T-helper 2 cell treated with Interferon-gamma antibody and Interleukin-4, amounts not matched to agents 100 ng/mL and 5 ng/mL, for 36 hours (primary cell): ENCODE data around the gene INHA. TPM values are rescaled to one million over a fixed set of nuclear protein-coding genes. Genes with fewer than 3 reads are reported as not detected.

Experiments used
- intact Hi-C: fragments of 100-400 bp; cut with micrococcal nuclease; formaldehyde crosslinking; loops from one replicate; pipeline ENCODE4 v1.15.1; 2023
- total RNA-seq: library from RNA; stranded (reverse); gene quantifications from 2 replicates; pipeline ENCODE4 v1.2.3, GENCODE V29; 2022

The INHA gene
- total RNA-seq, 1 donor from 2014 or later, result not detected

GRCh38 chr2:219571311-219572236 lies 536 bp upstream of the INHA start, which contains the start of gene OBSL1:
TSS of gene OBSL1 (minus strand) at chr2:219571539. CDS start at chr2:219571232, 307 bp downstream.
- intact Hi-C loops, result no loop called here

GRCh38 chr2:219573166-219573565 lies 1.1 kb downstream of the INHA start:
- intact Hi-C loops, result no loop called here

- intact Hi-C loops, result no loop called here
These were observed 2.6 kb downstream of the INHA start for GRCh38 chr2:219574484-219575311.

- intact Hi-C loops, result no loop called here
These were observed 3.7 kb downstream of the INHA start for GRCh38 chr2:219575566-219576504.

GRCh38 chr2:219576505-219577388 lies 4.6 kb downstream of the INHA start:
- intact Hi-C loops, result no loop called here

- intact Hi-C loops, result no loop called here
These were observed 6.9 kb downstream of the INHA start for GRCh38 chr2:219578811-219579613.

GRCh38 chr2:219581346-219581745 lies 9.2 kb downstream of the INHA start:
- intact Hi-C loops, result no loop called here

GRCh38 chr2:219591091-219591490 lies 19.0 kb downstream of the INHA start:
- intact Hi-C loops, result no loop called here

GRCh38 chr2:219592736-219593135 lies 20.6 kb downstream of the INHA start:
- intact Hi-C loops, result no loop called here

- intact Hi-C loops, result no loop called here
These were observed 21.0 kb downstream of the INHA start for GRCh38 chr2:219593154-219593553.

- intact Hi-C loops, result loop anchor here (5.0 kb wide), 2 partner anchors 418 to 1378 kb away; partner anchors contain the start of genes ARPC2, CNPPD1 and RETREG2
These were observed 23.1 kb downstream of the INHA start for GRCh38 chr2:219595256-219595655.

GRCh38 chr2:219596954-219597551 lies 24.9 kb downstream of the INHA start:
- intact Hi-C loops, result loop anchor here (1.0 to 5.0 kb wide), 7 partner anchors 45 to 1380 kb away; partner anchors contain the start of genes ARPC2, CHPF, CNPPD1 and GLB1L

- intact Hi-C loops, result loop anchor here (1.0 to 5.0 kb wide), 8 partner anchors 45 to 1380 kb away; partner anchors contain the start of genes ARPC2, CHPF, CNPPD1 and GLB1L
These were observed 25.6 kb downstream of the INHA start, which contains the start of gene STK11IP for GRCh38 chr2:219597552-219598307. TSS of gene STK11IP (plus strand) at chr2:219597857. CDS start at chr2:219598120, 263 bp downstream.

- intact Hi-C loops, result loop anchor here (2.0 to 5.0 kb wide), 3 partner anchors 44 to 1381 kb away; partner anchors contain the start of genes ARPC2, CNPPD1 and RETREG2
These were observed 26.4 kb downstream of the INHA start for GRCh38 chr2:219598308-219599078.

- intact Hi-C loops, result no loop called here
These were observed 31.7 kb downstream of the INHA start for GRCh38 chr2:219603771-219604170.

- intact Hi-C loops, result no loop called here
These were observed 33.5 kb downstream of the INHA start for GRCh38 chr2:219605607-219605954.

GRCh38 chr2:219607931-219608330 lies 35.8 kb downstream of the INHA start:
- intact Hi-C loops, result no loop called here
